Keratinocyte (primary cell): ENCODE measurements around the gene PSMD12. TPM values are rescaled to one million over a fixed set of nuclear protein-coding genes. Genes with fewer than 3 reads are reported as not detected.

Experiments
- DNase-seq: peaks from one replicate; pipeline ENCODE4 v3.0.0-alpha.2; 2011; ENCODE audit warnings: low read depth, missing footprints, low spot score
- FAIRE-seq: peaks from 2 replicates; lab custom pipeline; 2011; peaks lifted over from hg19 to GRCh38; lab: Jason Lieb, UNC
- H2AFZ ChIP-seq: 2 replicates; pipeline ENCODE4 v1.6.0; 2012; ENCODE audit warnings: low read length, control low read depth, inconsistent platforms; ENCODE audit not compliant: control insufficient read depth
- H3K27ac ChIP-seq: 2 replicates; pipeline ENCODE4 v1.5.1; 2011; ENCODE audit warnings: low read length; ENCODE audit not compliant: control insufficient read depth, insufficient read depth
- H3K27me3 ChIP-seq: 3 replicates; pipeline ENCODE4 v1.6.0; 2011; ENCODE audit warnings: low read length; ENCODE audit not compliant: control insufficient read depth, insufficient read depth; ENCODE audit errors: extremely low read depth
- H3K36me3 ChIP-seq, 2 experiments: 2 replicates in 1 of 2; 3 replicates in 1 of 2; pipeline ENCODE4 v1.5.1; 2011; ENCODE audit warnings: low read length in 2 of 2, mild to moderate bottlenecking in 1 of 2; ENCODE audit not compliant: control insufficient read depth in 2 of 2, insufficient read depth in 2 of 2; ENCODE audit errors: extremely low read depth in 1 of 2
- H3K4me1 ChIP-seq: 3 replicates; pipeline ENCODE4 v1.5.1; 2011; ENCODE audit warnings: low read length; ENCODE audit not compliant: control insufficient read depth, insufficient read depth; ENCODE audit errors: extremely low read depth
- H3K4me2 ChIP-seq: 3 replicates; pipeline ENCODE4 v1.6.0; 2011; ENCODE audit warnings: low read depth, low read length; ENCODE audit not compliant: control insufficient read depth, insufficient read depth; ENCODE audit errors: extremely low read depth
- H3K4me3 ChIP-seq, 3 experiments: fragments of 200-600 bp in 1 of 3; sonication (generic) in 1 of 3; 2 replicates in 2 of 3; 3 replicates in 1 of 3; pipeline ENCODE4 v1.5.1; 2011 to 2016; ENCODE audit warnings: low read length in 3 of 3, mild to moderate bottlenecking in 3 of 3, control low read depth in 2 of 3, inconsistent platforms in 1 of 3, low read depth in 1 of 3, mixed read lengths in 1 of 3, mixed run types in 1 of 3, moderate library complexity in 1 of 3; ENCODE audit not compliant: control insufficient read depth in 2 of 3, insufficient read depth in 2 of 3; ENCODE audit errors: extremely low read depth in 1 of 3
- H3K79me2 ChIP-seq: 2 replicates; pipeline ENCODE4 v1.6.0; 2012; ENCODE audit warnings: low read length; ENCODE audit not compliant: control insufficient read depth, insufficient read depth
- H3K9ac ChIP-seq: 3 replicates; pipeline ENCODE4 v1.6.0; 2011; ENCODE audit warnings: low read length; ENCODE audit not compliant: control insufficient read depth, insufficient read depth; ENCODE audit errors: extremely low read depth
- H3K9me1 ChIP-seq: 3 replicates; pipeline ENCODE4 v1.6.0; 2011; ENCODE audit warnings: low read length; ENCODE audit not compliant: control insufficient read depth, insufficient read depth; ENCODE audit errors: extremely low read depth
- H3K9me3 ChIP-seq: 2 replicates; pipeline ENCODE4 v1.5.1; 2012; ENCODE audit warnings: low read depth, low read length; ENCODE audit not compliant: control insufficient read depth
- H4K20me1 ChIP-seq: 3 replicates; pipeline ENCODE4 v1.6.0; 2011; ENCODE audit warnings: low read length; ENCODE audit not compliant: control insufficient read depth, insufficient read depth; ENCODE audit errors: extremely low read depth
- CTCF ChIP-seq, 3 experiments: IDR thresholded peaks in 1 of 3; conservative IDR thresholded peaks in 1 of 3; optimal IDR thresholded peaks in 1 of 3; 2 replicates in 2 of 3; 3 replicates in 1 of 3; pipeline versions ENCODE3 to v1.5.1; 2011; ENCODE audit warnings: low read length in 3 of 3, mild to moderate bottlenecking in 3 of 3, moderate library complexity in 2 of 3, control low read depth in 1 of 3, inconsistent platforms in 1 of 3; ENCODE audit not compliant: insufficient read depth in 2 of 3; ENCODE audit errors: extremely low read depth in 1 of 3
- EZH2 ChIP-seq: IDR thresholded peaks from one replicate; pipeline ENCODE4 v1.6.1; 2012; ENCODE audit warnings: inconsistent platforms, mild to moderate bottlenecking, low read length, moderate library complexity
- dilution Hi-C: fragments of 300-500 bp; cut with MboI; formaldehyde crosslinking; loops from one replicate; pipeline ENCODE4 v1.7.0; 2020; ENCODE audit warnings: low sequenced_read_pairs; ENCODE audit not compliant: extremely low pct_ligation_motif_present
- polyA plus RNA-seq, 5 experiments: library from polyadenylated mRNA; depleted of rRNA in 3 of 5; stranded (reverse) in 3 of 5; stranded (forward) in 1 of 5; unstranded in 1 of 5; fragments of >200 nt; gene quantifications; 1 replicate in 1 of 5; 2 replicates in 3 of 5; 3 replicates in 1 of 5; pipeline versions ENCODE4 v1.2.1 to v1.2.3, GENCODE V29; 2011 to 2012; ENCODE audit warnings: missing spikeins in 2 of 5, low read depth in 1 of 5, low replicate concordance in 1 of 5

Gene PSMD12
- polyA plus RNA-seq, 1 donor (not counting 4 experiments of a cell fraction or from before 2014, with no cell fraction given): 68.4 TPM

- dilution Hi-C loops: no loop called here
- Histone ChIP-seq H4K20me1 (no peaks in the 10 kb centered on the region), H3K4me3 (no peak overlapping the region), H3K4me1 (no peaks in the 10 kb centered on the region), H3K79me2 (no peaks in the 10 kb centered on the region), H3K9me3 (no peaks in the 10 kb centered on the region), H3K9me1 (no peaks in the 10 kb centered on the region), H3K36me3 (no peaks in the 10 kb centered on the region), H3K27ac (no peak overlapping the region), H3K27me3 (no peaks in the 10 kb centered on the region), H2AFZ (no peak overlapping the region), H3K4me2 (no peak overlapping the region), H3K9ac (no peak overlapping the region)
- DNase-seq: no peak
- no peak for FAIRE-seq
- TF ChIP-seq EZH2 (no peak), CTCF (optimal IDR thresholded peaks at IDR 0.05 in 1 of 3, IDR thresholded peaks at IDR 0.05 in 1 of 3, conservative IDR thresholded peaks at IDR 0.05 in 1 of 3; ENCODE audit: extremely low read depth in 1 of 3, insufficient read depth in 2 of 3, low read length in 3 of 3) (peak; percentile 61 to 79 (median 76))
These were observed 72.8 kb downstream of the PSMD12 start for GRCh38 chr17:67293251-67294203.

- Histone ChIP-seq H2AFZ (no peak overlapping the region), H3K79me2 (no peaks in the 10 kb centered on the region), H3K27me3 (no peaks in the 10 kb centered on the region), H3K4me2 (no peak overlapping the region), H3K9me1 (no peaks in the 10 kb centered on the region), H3K27ac (no peak overlapping the region), H3K36me3 (no peaks in the 10 kb centered on the region), H3K4me1 (no peaks in the 10 kb centered on the region), H3K9ac (no peak overlapping the region), H3K9me3 (no peaks in the 10 kb centered on the region), H4K20me1 (no peaks in the 10 kb centered on the region), H3K4me3 (no peak overlapping the region)
- DNase-seq (no peak), FAIRE-seq (no peak)
- no peak for TF ChIP-seq CTCF (optimal IDR thresholded peaks at IDR 0.05 in 1 of 3, IDR thresholded peaks at IDR 0.05 in 1 of 3, conservative IDR thresholded peaks at IDR 0.05 in 1 of 3; ENCODE audit: extremely low read depth in 1 of 3, insufficient read depth in 2 of 3, low read length in 3 of 3)
- TF ChIP-seq EZH2: no peak
- dilution Hi-C loops: no loop called here
These were observed 75.6 kb downstream of the PSMD12 start for GRCh38 chr17:67290711-67291291.
